Stomach (tissue), 9 donors: ENCODE results near the gene CELF2. TPM values are rescaled to one million over a fixed set of nuclear protein-coding genes. Genes with fewer than 3 reads are reported as not detected.

ENCODE experiments used
- DNase-seq, 2 donors: peaks; one replicate each; pipeline versions ENCODE4 v3.0.0 to v3.0.0-alpha.2; 2013 to 2019
- H3K27ac ChIP-seq, 5 donors: fragments of 200-600 bp in 4 of 5; sonication (generic) in 4 of 5; one replicate each; pipeline ENCODE4 v1.5.1; 2013 to 2019; ENCODE audit warnings: mild to moderate bottlenecking in 1 of 5, moderate library complexity in 1 of 5
- H3K27me3 ChIP-seq, 3 donors: fragments of 200-600 bp; sonication (generic); one replicate each; pipeline ENCODE4 v1.5.1; 2017 to 2019; ENCODE audit warnings: mixed run types in 1 of 3
- H3K36me3 ChIP-seq, 4 donors: fragments of 200-600 bp; sonication (generic); 1 replicate in 3 of 4; 2 replicates in 1 of 4; pipeline ENCODE4 v1.5.1; 2016 to 2019
- H3K4me1 ChIP-seq, 4 donors: fragments of 200-600 bp; sonication (generic); one replicate each; pipeline ENCODE4 v1.5.1; 2016 to 2019
- H3K4me3 ChIP-seq, 4 donors: fragments of 200-600 bp; sonication (generic) in 3 of 4; one replicate each; pipeline ENCODE4 v1.5.1; 2016 to 2019; ENCODE audit warnings: mild to moderate bottlenecking in 1 of 4
- H3K9me3 ChIP-seq, 4 donors: fragments of 200-600 bp; sonication (generic); one replicate each; pipeline ENCODE4 v1.5.1; 2016 to 2019
- EP300 ChIP-seq: sonication (generic); formaldehyde crosslinking; IDR thresholded peaks from one replicate; pipeline ENCODE4 v1.6.1; 2017; ENCODE audit warnings: antibody characterized with exemption
- POLR2A ChIP-seq, 4 donors: fragments of 450-650 bp; IDR thresholded peaks; one replicate each; pipeline ENCODE4 v1.6.1; 2016; ENCODE audit warnings: antibody characterized with exemption in 4 of 4, control low read depth in 2 of 4, mild to moderate bottlenecking in 1 of 4, moderate library complexity in 1 of 4
- POLR2AphosphoS5 ChIP-seq, 3 donors: sonication (generic); formaldehyde crosslinking; IDR thresholded peaks; one replicate each; pipeline ENCODE4 v1.6.1; 2016; ENCODE audit warnings: antibody characterized with exemption in 3 of 3
- WGBS, 5 donors: extraction: QIAGEN DNeasy Blood & Tissue Kit in 3 of 5; methylation state at CpG; one replicate each; pipeline versions ENCODE4 v1.1.5 to v1.1.7; 2013 to 2018; 5-methylcytosine and 5-hydroxymethylcytosine counted together
- intact Hi-C: fragments of 100-400 bp; cut with DNase I; formaldehyde crosslinking; loops from one replicate; pipeline ENCODE4 v1.15.1; 2023; ENCODE audit warnings: low total_unique reads
- polyA plus RNA-seq, 3 donors: library from polyadenylated mRNA; stranded (reverse); fragments of 200-250 nt; gene quantifications; one replicate each; pipeline ENCODE4 v1.2.3, GENCODE V29; 2013
- total RNA-seq, 5 donors: library from RNA; depleted of rRNA; stranded (reverse); fragments of >200 nt; gene quantifications; one replicate each; pipeline versions ENCODE4 v1.1.0 to v1.2.3, GENCODE V29; 2014 to 2016
- TF ChIP-seq, protein P1 (sequence below), 7 experiments: fragments of 450-650 bp in 4 of 7; fragments of 200-600 bp in 3 of 7; sonication (generic) in 3 of 7; IDR thresholded peaks; one replicate each; pipeline ENCODE4 v1.5.1; 2016 to 2019; ENCODE audit warnings: antibody characterized with exemption in 7 of 7, control low read depth in 2 of 7, mild to moderate bottlenecking in 1 of 7
- donor health status: healthy with polysubstance abuse.
- donor health status: Bipolar disorder and iron deficiency.
- donor health status: healthy.

Gene CELF2
- total and polyA plus RNA-seq, 8 donors, result 3.9 to 65.3 (median 36.1) TPM

DNA sequence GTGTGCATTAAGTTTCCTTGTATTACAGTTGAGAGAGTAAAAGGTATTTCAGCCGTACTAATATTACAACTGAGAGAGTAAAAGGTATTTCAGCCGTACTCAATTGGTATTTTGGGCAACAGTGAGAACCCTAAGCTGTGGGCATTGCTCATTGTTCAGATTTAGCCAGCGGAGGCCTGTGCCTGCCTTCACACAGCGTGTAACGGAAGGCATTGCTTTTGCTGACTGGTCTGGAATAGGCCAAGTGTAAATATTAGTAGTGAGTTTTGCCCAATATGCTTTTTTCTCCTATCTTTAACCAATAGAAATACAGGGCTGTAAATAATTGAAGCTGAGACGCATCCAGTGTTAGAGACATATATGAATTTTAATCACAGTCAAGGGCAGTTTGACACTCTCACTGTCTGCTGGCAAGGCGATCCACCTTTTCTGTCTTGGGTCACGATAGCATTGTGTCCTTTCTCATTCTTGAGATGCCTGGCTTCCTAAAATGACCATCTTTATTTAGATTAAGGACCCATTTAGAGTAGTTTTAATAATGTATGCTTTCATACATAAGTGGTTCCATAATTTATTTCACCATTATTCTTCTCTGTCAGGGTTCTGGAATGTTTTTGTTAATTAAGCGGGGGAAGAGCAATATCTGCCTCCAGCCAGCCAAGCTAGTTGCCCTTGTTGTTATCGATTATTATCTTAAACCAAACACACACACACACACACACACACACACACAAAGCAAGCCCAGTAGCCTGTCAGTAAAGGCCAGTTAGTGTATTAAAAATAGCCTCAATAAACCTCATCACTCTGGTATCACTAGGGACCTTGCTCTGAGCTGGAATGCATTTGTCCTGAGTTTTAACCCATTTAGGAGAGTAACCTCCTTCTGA is 130.7 kb downstream of the CELF2 start:
- Histone ChIP-seq H3K27me3 (no peaks in the 10 kb centered on the region), H3K27ac (peak overlapping the region in 3 of 5 donors; percentile 26 to 54 (median 40)), H3K36me3 (no peaks in the 10 kb centered on the region), H3K4me3 (no peak overlapping the region), H3K9me3 (no peaks in the 10 kb centered on the region), H3K4me1 (peaks cover 0 to 73% (median 38%) of the 10 kb centered on the region in 4 donors)
- no peak for DNase-seq
- intact Hi-C loops, result no loop called here
- TF ChIP-seq POLR2A (IDR thresholded peaks at IDR 0.05) (no peak), EP300 (no peak), POLR2AphosphoS5 (IDR thresholded peaks at IDR 0.05) (no peak)
- TF ChIP-seq, protein P1, sequence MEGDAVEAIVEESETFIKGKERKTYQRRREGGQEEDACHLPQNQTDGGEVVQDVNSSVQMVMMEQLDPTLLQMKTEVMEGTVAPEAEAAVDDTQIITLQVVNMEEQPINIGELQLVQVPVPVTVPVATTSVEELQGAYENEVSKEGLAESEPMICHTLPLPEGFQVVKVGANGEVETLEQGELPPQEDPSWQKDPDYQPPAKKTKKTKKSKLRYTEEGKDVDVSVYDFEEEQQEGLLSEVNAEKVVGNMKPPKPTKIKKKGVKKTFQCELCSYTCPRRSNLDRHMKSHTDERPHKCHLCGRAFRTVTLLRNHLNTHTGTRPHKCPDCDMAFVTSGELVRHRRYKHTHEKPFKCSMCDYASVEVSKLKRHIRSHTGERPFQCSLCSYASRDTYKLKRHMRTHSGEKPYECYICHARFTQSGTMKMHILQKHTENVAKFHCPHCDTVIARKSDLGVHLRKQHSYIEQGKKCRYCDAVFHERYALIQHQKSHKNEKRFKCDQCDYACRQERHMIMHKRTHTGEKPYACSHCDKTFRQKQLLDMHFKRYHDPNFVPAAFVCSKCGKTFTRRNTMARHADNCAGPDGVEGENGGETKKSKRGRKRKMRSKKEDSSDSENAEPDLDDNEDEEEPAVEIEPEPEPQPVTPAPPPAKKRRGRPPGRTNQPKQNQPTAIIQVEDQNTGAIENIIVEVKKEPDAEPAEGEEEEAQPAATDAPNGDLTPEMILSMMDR (IDR thresholded peaks at IDR 0.05), result no peak
- WGBS, 5 donors, result 60 to 73% (median 67%) methylated on average over 10 of the region's 10 CpGs

DNA sequence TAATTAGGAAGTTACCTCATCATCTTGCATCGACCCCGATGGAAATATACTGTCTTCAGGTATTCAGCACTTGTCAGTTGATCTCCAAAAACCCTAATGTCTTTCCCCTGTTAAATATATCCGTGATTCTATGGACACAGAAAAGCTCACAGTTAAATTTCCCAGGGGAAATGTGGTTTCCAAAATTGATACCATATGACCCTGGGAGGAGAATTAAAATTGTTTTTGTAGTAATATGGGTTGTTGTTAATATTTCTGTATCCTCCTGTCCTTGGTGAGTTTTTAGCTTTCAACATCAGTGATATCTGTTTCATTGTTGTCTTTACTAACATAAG is 132.1 kb downstream of the CELF2 start:
- Histone ChIP-seq H3K27me3 (no peaks in the 10 kb centered on the region), H3K4me3 (no peak overlapping the region), H3K27ac (peak overlapping the region in 3 of 5 donors; percentile 32 to 54 (median 38)), H3K4me1 (peaks cover 0 to 65% (median 34%) of the 10 kb centered on the region in 4 donors), H3K36me3 (no peaks in the 10 kb centered on the region), H3K9me3 (no peaks in the 10 kb centered on the region)
- intact Hi-C loops, result no loop called here
- 55 to 69% (median 61%) methylated on average over 3 of the region's 3 CpGs for WGBS, 5 donors
- TF ChIP-seq POLR2AphosphoS5 (IDR thresholded peaks at IDR 0.05), result no peak
- TF ChIP-seq POLR2A (IDR thresholded peaks at IDR 0.05), result no peak
- TF ChIP-seq EP300, result no peak
- TF ChIP-seq, protein P1 (IDR thresholded peaks at IDR 0.05), result no peak
- no peak for DNase-seq

- intact Hi-C loops, result no loop called here
- Histone ChIP-seq H3K36me3 (no peaks in the 10 kb centered on the region), H3K4me1 (peaks cover 0 to 60% (median 32%) of the 10 kb centered on the region in 4 donors), H3K9me3 (no peaks in the 10 kb centered on the region), H3K27me3 (no peaks in the 10 kb centered on the region), H3K27ac (peak overlapping the region in 4 of 5 donors; percentile 32 to 54 (median 36)), H3K4me3 (no peak overlapping the region)
- TF ChIP-seq POLR2AphosphoS5 (IDR thresholded peaks at IDR 0.05), result no peak
- TF ChIP-seq EP300, result no peak
- 21 to 46% (median 29%) methylated on average over 3 of the region's 3 CpGs for WGBS, 5 donors
- DNase-seq, result peak in 1 of 2 donors; percentile 62
Measured at GRCh38 chr10:11150231-11150731, 132.6 kb downstream of the CELF2 start.

- peaks cover 0 to 53% (median 28%) of the 10 kb centered on the region in 4 donors for H3K4me1 ChIP-seq
- TF ChIP-seq EP300 (no peak), POLR2A (IDR thresholded peaks at IDR 0.05) (no peak), POLR2AphosphoS5 (IDR thresholded peaks at IDR 0.05) (no peak)
- TF ChIP-seq, protein P1 (IDR thresholded peaks at IDR 0.05), result no peak
- WGBS, 5 donors, result 65 to 83% (median 72%) methylated on average over 5 of the region's 5 CpGs
- peak overlapping the region in 3 of 5 donors; percentile 11 to 54 (median 33) for H3K27ac ChIP-seq
- H3K9me3 ChIP-seq, result no peaks in the 10 kb centered on the region
- intact Hi-C loops, result no loop called here
- no peak overlapping the region for H3K4me3 ChIP-seq
- H3K36me3 ChIP-seq, result no peaks in the 10 kb centered on the region
- DNase-seq, result peak in 1 of 2 donors; percentile 37
- no peaks in the 10 kb centered on the region for H3K27me3 ChIP-seq
Measured at GRCh38 chr10:11150879-11151415, 133.3 kb downstream of the CELF2 start.
